Measurements from ENCODE around the gene CCDC88C.

CCDC88C gene

DNA sequence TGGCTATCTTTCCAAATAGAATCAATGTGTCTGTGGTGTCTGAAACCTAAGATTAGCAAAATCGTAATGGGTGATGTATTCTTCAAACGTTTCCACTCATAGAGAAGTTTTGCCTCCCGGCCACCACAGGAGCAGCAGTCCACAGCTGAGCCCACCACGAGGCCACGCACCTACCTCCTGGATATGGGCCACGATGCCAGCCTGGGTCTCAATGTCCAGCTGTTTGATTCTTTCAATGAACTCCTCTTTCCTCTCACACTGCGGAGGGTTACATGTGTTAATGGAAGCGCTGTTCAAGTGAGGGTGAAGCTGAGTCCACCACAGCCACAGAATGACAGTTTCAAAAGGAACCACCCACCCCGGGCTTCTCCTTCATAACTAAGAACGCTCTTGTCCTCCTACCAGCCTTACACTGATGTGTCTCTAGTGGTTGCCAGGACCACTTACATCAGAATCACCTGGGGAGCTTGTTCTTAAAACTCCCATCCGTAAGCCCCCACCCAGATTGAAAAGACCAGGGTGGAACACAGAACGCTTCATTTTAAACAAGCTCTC is 75.3 kb downstream of the CCDC88C start:
- DNase-seq = no peak

DNA sequence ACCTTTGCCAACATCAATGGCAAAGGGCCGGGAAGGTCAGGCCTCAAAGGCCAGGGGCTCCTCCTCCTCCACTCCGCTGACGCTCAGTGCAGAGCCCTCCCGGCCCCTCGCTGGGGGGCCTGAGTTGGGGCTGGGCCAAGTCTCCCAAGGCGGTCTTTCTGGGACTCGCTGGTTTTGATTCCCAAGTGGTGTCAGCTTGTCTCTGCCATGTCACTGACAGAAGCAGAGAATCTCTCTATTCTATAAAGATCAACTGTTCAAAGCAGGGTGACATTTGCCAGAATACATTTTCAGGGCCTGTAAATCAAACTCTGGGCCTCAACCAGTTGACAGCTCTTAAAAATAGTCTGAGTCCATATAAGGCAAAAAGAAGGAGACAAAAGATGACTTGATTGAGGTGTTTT is 75.9 kb downstream of the CCDC88C start:
- DNase-seq = no peak

- no peak for DNase-seq
Observed at GRCh38 chr14:91341334-91341733, 76.3 kb downstream of the CCDC88C start.

- no peak for DNase-seq
Observed at GRCh38 chr14:91339671-91340369, 77.8 kb downstream of the CCDC88C start.

- DNase-seq = no peak
Observed at GRCh38 chr14:91339076-91339475, 78.5 kb downstream of the CCDC88C start.

DNA sequence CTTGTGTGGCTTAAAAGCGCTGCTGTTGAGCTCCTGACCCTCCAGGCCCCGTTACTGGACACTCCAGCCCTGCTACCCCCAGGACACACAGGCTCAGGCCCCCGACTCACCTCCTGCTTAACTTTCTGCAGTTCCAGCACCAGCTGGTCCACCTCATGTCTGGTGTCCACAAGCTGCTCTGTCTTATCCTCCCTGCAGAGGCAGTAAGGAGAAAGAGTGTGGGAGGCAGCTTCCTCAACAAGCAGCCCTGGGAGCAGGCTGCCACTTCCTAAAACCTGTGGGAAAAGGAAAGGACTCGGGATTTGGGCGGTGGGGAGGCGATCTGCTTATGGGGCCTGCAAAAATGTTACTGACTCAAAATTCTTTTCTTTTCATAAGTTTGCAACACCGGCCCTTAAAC is 79.2 kb downstream of the CCDC88C start:
- no peak for DNase-seq

GRCh38 chr14:91337699-91338335 is 79.8 kb downstream of the CCDC88C start:
- no peak for DNase-seq

DNA sequence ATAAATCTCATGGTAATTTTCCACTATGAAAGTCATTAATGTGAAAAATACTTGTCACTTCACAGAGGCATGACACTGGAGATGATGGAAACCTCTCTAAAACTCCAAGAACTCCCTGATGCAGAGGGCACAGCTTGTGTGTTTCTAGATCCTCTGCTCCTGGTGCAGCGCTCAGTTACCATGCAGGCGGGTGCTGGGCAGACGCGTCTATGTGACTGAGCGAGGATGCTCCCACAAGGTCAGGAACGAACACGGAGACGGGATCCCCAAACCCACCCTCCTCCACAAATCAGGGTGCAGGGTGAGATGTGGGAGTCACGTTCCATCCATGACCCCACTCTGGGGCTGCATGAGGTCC is 81.5 kb downstream of the CCDC88C start:
- no peak for DNase-seq

GRCh38 chr14:91335191-91336092 is 82.2 kb downstream of the CCDC88C start:
- DNase-seq = no peak

- DNase-seq = no peak
Observed at GRCh38 chr14:91333650-91334039, 84.0 kb downstream of the CCDC88C start.

GRCh38 chr14:91332986-91333649 is 84.5 kb downstream of the CCDC88C start:
- DNase-seq = no peak

DNA sequence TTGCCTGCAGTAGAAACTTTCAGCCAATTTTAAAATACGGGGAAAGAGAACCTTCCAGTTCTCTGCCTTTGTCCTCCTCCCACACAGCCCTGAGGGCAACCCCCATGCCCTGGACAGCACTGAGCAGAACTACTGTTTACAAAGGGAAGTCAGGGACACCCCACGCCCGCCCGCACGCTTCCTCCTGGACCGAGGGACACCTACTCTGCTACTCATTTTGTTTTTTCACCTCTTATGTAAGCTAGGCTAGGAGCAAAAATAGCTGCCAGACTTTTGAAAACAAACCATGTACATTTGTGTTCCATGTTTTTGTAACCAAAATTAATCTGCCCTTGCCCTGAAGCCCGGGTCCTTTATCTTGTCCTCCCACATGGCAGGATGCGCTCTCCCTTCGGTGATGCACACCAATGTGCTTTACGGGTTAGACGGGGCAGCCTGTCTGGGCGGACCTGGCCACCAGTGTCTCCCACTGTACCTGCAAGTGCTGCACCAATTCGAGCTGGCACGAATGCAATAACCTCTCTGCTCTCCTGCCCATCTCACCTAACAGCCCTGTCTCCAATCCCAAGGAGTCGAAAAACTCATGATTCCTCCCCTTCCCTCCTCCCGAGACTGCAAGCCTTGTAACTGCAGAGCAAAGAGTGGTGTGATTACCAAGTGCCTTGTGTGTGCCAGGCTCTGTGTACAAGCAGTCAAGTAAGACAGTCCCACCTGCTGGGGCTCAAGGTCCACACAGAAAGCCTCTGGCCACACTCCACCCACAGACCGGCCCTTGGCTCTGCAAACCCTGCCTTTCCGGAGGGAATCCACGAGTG is 85.2 kb downstream of the CCDC88C start:
- no peak for DNase-seq

DNA sequence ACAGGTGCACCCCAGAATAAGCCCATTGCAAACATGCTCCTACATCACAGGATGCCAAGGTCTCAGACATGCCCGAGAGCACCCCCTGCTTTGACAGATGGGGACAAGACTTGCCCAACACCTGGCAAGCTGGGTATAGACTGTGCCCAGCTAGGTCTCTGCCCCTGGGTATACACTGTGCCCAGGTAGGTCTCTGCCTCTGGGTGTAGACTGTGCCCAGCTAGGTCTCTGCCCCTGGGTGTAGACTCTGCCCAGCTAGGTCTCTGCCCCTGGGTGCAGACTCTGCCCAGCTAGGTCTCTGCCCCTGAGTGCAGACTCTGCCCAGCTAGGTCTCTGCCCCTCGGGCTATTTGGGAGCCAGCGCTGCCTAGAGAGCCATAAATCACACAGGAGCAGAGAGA is 85.9 kb downstream of the CCDC88C start:
- no peak for DNase-seq

GRCh38 chr14:91330856-91331255 is 86.8 kb downstream of the CCDC88C start:
- no peak for DNase-seq

- no peak for DNase-seq
Observed at GRCh38 chr14:91330096-91330696, 87.4 kb downstream of the CCDC88C start.

- DNase-seq = no peak
Observed at GRCh38 chr14:91329486-91330014, 88.1 kb downstream of the CCDC88C start.

GRCh38 chr14:91328313-91329050 is 89.1 kb downstream of the CCDC88C start:
- no peak for DNase-seq

- DNase-seq = no peak
Observed at GRCh38 chr14:91327661-91328312, 89.8 kb downstream of the CCDC88C start.

DNA sequence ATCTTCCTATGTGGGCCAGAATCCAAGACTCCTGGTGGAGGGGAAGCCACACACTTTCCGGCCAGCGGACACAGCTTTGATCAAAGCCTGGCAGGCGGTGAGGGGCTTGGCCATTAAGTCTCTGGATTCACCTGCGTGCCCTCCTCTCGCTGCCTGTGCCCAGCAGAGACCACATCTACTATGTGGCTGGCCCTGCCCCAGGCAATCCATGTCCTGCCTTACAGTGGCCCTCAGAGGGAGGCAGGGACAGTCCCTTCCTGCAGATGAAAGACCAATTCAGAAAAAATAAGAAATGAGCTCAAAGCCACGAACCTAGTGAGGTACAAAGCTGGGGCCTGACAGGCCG is 90.4 kb downstream of the CCDC88C start:
- DNase-seq = no peak
